H1 (cell line): Measurements from ENCODE around the gene PRKCA. TPM values are rescaled to one million over a fixed set of nuclear protein-coding genes. Genes with fewer than 3 reads are reported as not detected.

Experiments
- CTCF ChIA-PET: fragments of 300-600 bp; sonication (Branson Sonifier 250); formaldehyde crosslinking; loops from one replicate; lab custom pipeline; 2021; ENCODE audit not compliant: partially characterized antibody; lab: Charles Lee
- POLR2A ChIA-PET: fragments of 300-600 bp; sonication (Branson Sonifier 250); formaldehyde crosslinking; loops from one replicate; lab custom pipeline; 2021; ENCODE audit warnings: inconsistent platforms; ENCODE audit not compliant: partially characterized antibody; lab: Charles Lee
- DNase-seq, 2 experiments: peaks; one replicate each; pipeline versions ENCODE4 v3.0.0 to v3.0.0-alpha.2; 2010 to 2022; ENCODE audit warnings: low spot score in 2 of 2, low read depth in 1 of 2, mixed read lengths in 1 of 2
- FAIRE-seq: peaks from 2 replicates; lab custom pipeline; 2011; peaks lifted over from hg19 to GRCh38; lab: Jason Lieb, UNC
- H2AFZ ChIP-seq: 2 replicates; pipeline ENCODE4 v1.8.1; 2012; ENCODE audit warnings: low read length, inconsistent platforms
- H2AK5ac ChIP-seq: 2 replicates; pipeline ENCODE4 v1.6.1; 2013; ENCODE audit warnings: low read depth, low read length
- H2BK120ac ChIP-seq: replicated peaks from 2 replicates; pipeline ENCODE3; 2013; ENCODE audit warnings: low read depth, low read length, inconsistent platforms
- H2BK12ac ChIP-seq: 2 replicates; pipeline ENCODE4 v1.6.1; 2013; ENCODE audit warnings: low read depth, low read length
- H2BK15ac ChIP-seq: 2 replicates; pipeline ENCODE4 v1.6.1; 2013; ENCODE audit warnings: low read length
- H2BK20ac ChIP-seq: 2 replicates; pipeline ENCODE4 v1.6.1; 2013; ENCODE audit warnings: low read length
- H2BK5ac ChIP-seq: 2 replicates; pipeline ENCODE4 v1.6.1; 2013; ENCODE audit warnings: low read depth, low read length
- H3K14ac ChIP-seq: 2 replicates; pipeline ENCODE4 v1.6.1; 2013; ENCODE audit warnings: inconsistent platforms; ENCODE audit not compliant: insufficient read length
- H3K18ac ChIP-seq: 2 replicates; pipeline ENCODE4 v1.6.1; 2013; ENCODE audit warnings: low read length; ENCODE audit errors: extremely low read depth
- H3K23ac ChIP-seq: 2 replicates; pipeline ENCODE4 v1.6.1; 2013; ENCODE audit warnings: inconsistent platforms; ENCODE audit not compliant: insufficient read length
- H3K23me2 ChIP-seq: 2 replicates; pipeline ENCODE4 v1.6.1; 2013; ENCODE audit warnings: low read depth, low read length
- H3K27ac ChIP-seq: 2 replicates; pipeline ENCODE4 v1.6.1; 2011; ENCODE audit warnings: low read depth, low read length, inconsistent platforms
- H3K27me3 ChIP-seq, 4 experiments: replicated peaks in 1 of 4; 1 replicate in 1 of 4; 2 replicates in 3 of 4; pipeline versions ENCODE4 v1.6.1 to v1.8.1; 2011 to 2013; ENCODE audit warnings: low read length in 3 of 4, mild to moderate bottlenecking in 3 of 4, inconsistent platforms in 2 of 4, mixed read lengths in 2 of 4, moderate library complexity in 1 of 4; ENCODE audit not compliant: control insufficient read depth in 3 of 4, insufficient read depth in 3 of 4; ENCODE audit errors: extremely low read depth in 1 of 4
- H3K36me3 ChIP-seq, 4 experiments: 2 replicates each; pipeline versions ENCODE4 v1.6.1 to v1.8.1; 2011 to 2013; ENCODE audit warnings: mild to moderate bottlenecking in 4 of 4, low read length in 3 of 4, moderate library complexity in 2 of 4, control low read depth in 1 of 4, inconsistent platforms in 1 of 4; ENCODE audit not compliant: insufficient read depth in 4 of 4, control insufficient read depth in 2 of 4
- H3K4ac ChIP-seq: replicated peaks from 2 replicates; pipeline ENCODE3; 2013; ENCODE audit warnings: low read length, low read depth, mixed read lengths, inconsistent platforms; ENCODE audit not compliant: insufficient read length
- H3K4me1 ChIP-seq, 4 experiments: replicated peaks in 1 of 4; 1 replicate in 1 of 4; 2 replicates in 3 of 4; pipeline versions ENCODE4 v1.6.1 to v1.8.1; 2011 to 2013; ENCODE audit warnings: low read length in 3 of 4, inconsistent platforms in 2 of 4, mixed read lengths in 1 of 4; ENCODE audit not compliant: insufficient read depth in 4 of 4, control insufficient read depth in 3 of 4
- H3K4me2 ChIP-seq, 2 experiments: 2 replicates each; pipeline versions ENCODE4 v1.6.1 to v1.8.1; 2011 to 2013; ENCODE audit warnings: low read depth in 2 of 2, low read length in 2 of 2, control low read depth in 1 of 2, inconsistent platforms in 1 of 2, mild to moderate bottlenecking in 1 of 2; ENCODE audit not compliant: insufficient read depth in 1 of 2
- H3K4me3 ChIP-seq, 4 experiments: fragments of 200-600, 300-600 bp in 1 of 4; sonication (generic), shearing (Covaris generic), sonication (Bioruptor Twin) in 1 of 4; 2 replicates each; pipeline versions ENCODE4 v1.5.1 to v1.8.1; 2011 to 2016; ENCODE audit warnings: low read length in 4 of 4, low read depth in 3 of 4, control low read depth in 2 of 4, inconsistent platforms in 2 of 4, mild to moderate bottlenecking in 2 of 4, mixed read lengths in 1 of 4, moderate library complexity in 1 of 4; ENCODE audit not compliant: insufficient read depth in 2 of 4; ENCODE audit errors: extremely low read depth in 1 of 4
- H3K56ac ChIP-seq: replicated peaks from 2 replicates; pipeline ENCODE3; 2013; ENCODE audit warnings: low read depth, mild to moderate bottlenecking, mixed read lengths, low read length, inconsistent platforms; ENCODE audit not compliant: insufficient read length
- H3K79me1 ChIP-seq: 2 replicates; pipeline ENCODE4 v1.6.1; 2013; ENCODE audit warnings: low read depth, low read length, control low read depth
- H3K79me2 ChIP-seq, 2 experiments: 2 replicates each; pipeline versions ENCODE4 v1.6.1 to v1.8.1; 2012 to 2013; ENCODE audit warnings: low read length in 2 of 2, mild to moderate bottlenecking in 2 of 2, inconsistent platforms in 1 of 2; ENCODE audit not compliant: insufficient read depth in 2 of 2, control insufficient read depth in 1 of 2
- H3K9ac ChIP-seq, 4 experiments: replicated peaks in 1 of 4; 1 replicate in 1 of 4; 2 replicates in 3 of 4; pipeline versions ENCODE4 v1.6.1 to v1.8.1; 2011 to 2013; ENCODE audit warnings: low read depth in 3 of 4, low read length in 3 of 4, control low read depth in 2 of 4, mild to moderate bottlenecking in 2 of 4, moderate library complexity in 2 of 4, inconsistent platforms in 1 of 4; ENCODE audit errors: extremely low read depth in 1 of 4
- H3K9me3 ChIP-seq, 2 experiments: 2 replicates each; pipeline versions ENCODE4 v1.6.1 to v1.8.1; 2012 to 2013; ENCODE audit warnings: mild to moderate bottlenecking in 2 of 2, moderate library complexity in 2 of 2, control low read depth in 1 of 2, inconsistent platforms in 1 of 2, low read depth in 1 of 2, low read length in 1 of 2, mixed read lengths in 1 of 2; ENCODE audit not compliant: insufficient read depth in 2 of 2
- H4K20me1 ChIP-seq, 2 experiments: replicated peaks in 1 of 2; 2 replicates each; pipeline versions ENCODE3 to v1.8.1; 2011 to 2013; ENCODE audit warnings: inconsistent platforms in 2 of 2, low read length in 2 of 2, mild to moderate bottlenecking in 1 of 2; ENCODE audit not compliant: insufficient read depth in 2 of 2, control insufficient read depth in 1 of 2
- H4K5ac ChIP-seq: 2 replicates; pipeline ENCODE4 v1.6.1; 2013; ENCODE audit warnings: low read length, low read depth, mixed read lengths, inconsistent platforms; ENCODE audit not compliant: insufficient read length
- H4K8ac ChIP-seq: 2 replicates; pipeline ENCODE4 v1.8.0; 2013; ENCODE audit warnings: mild to moderate bottlenecking, moderate library complexity, low read length, inconsistent platforms; ENCODE audit not compliant: insufficient read depth; ENCODE audit errors: extremely low read depth
- H4K91ac ChIP-seq: replicated peaks from 2 replicates; pipeline ENCODE3; 2013; ENCODE audit warnings: low read length, mixed read lengths, inconsistent platforms; ENCODE audit not compliant: insufficient read length
- BCL11A ChIP-seq, 2 experiments: IDR thresholded peaks; one replicate each; pipeline ENCODE4 v1.6.1; 2011; ENCODE audit warnings: low read depth in 2 of 2, low read length in 2 of 2, mild to moderate bottlenecking in 2 of 2
- SP1 ChIP-seq: IDR thresholded peaks from 2 replicates; pipeline ENCODE4 v1.6.1; 2011; ENCODE audit warnings: low read depth, low read length
- WGBS, 2 experiments: shearing (Covaris generic) in 1 of 2; methylation state at CpG; one replicate each; pipeline versions ENCODE4 v1.1.6 to v1.1.7; 2013 to 2015; ENCODE audit warnings: low lambda C conversion rate in 2 of 2, mixed read lengths in 2 of 2, inconsistent platforms in 1 of 2, low coverage in 1 of 2, missing lambda C conversion rate in 1 of 2; ENCODE audit not compliant: insufficient replicate concordance in 2 of 2, insufficient coverage in 1 of 2, insufficient read length in 1 of 2; ENCODE audit errors: extremely low coverage in 1 of 2, missing lambda C conversion rate in 1 of 2; 5-methylcytosine and 5-hydroxymethylcytosine counted together
- polyA plus RNA-seq, 7 experiments: library from polyadenylated mRNA; depleted of rRNA in 3 of 7; stranded (reverse) in 5 of 7; unstranded in 2 of 7; fragments of >200 nt in 5 of 7; fragments of 200-250 nt in 2 of 7; gene quantifications; 1 replicate in 5 of 7; 2 replicates in 1 of 7; 4 replicates in 1 of 7; pipeline versions ENCODE4 v1.2.1 to v1.2.3, GENCODE V29; 2011 to 2013; ENCODE audit warnings: missing spikeins in 2 of 7, mixed read lengths in 2 of 7
- total RNA-seq: library from RNA; stranded (reverse); fragmentation: NEBNext Ultra II Directional; extraction: Animal tissue kit (Norgen Biotek cat#: 25700); gene quantifications from 2 replicates; pipeline ENCODE4 v1.2.1, GENCODE V29; 2021

Gene PRKCA
- total and polyA plus RNA-seq, 2 of the 8 experiments (the other 6 are each of a cell fraction or from before 2014, with no cell fraction given) = 5.8 to 17.8 TPM

- H3K18ac ChIP-seq = no peak overlapping the region
- no peak overlapping the region for H2BK120ac ChIP-seq
- H2BK15ac ChIP-seq = no peak overlapping the region
- no peak overlapping the region for H3K27ac ChIP-seq
- H3K23ac ChIP-seq = no peak overlapping the region
- H3K79me1 ChIP-seq = no peaks in the 10 kb centered on the region
- no peaks in the 10 kb centered on the region for H3K23me2 ChIP-seq
- no peak overlapping the region for H4K8ac ChIP-seq
- no peak overlapping the region for H3K9ac ChIP-seq
- no peaks in the 10 kb centered on the region for H3K9me3 ChIP-seq
- H3K4me2 ChIP-seq = no peak overlapping the region
- H3K36me3 ChIP-seq = no peaks in the 10 kb centered on the region
- H3K4me3 ChIP-seq = no peak overlapping the region
- ChIA-PET CTCF (interaction anchor here (1.1 kb wide), 1 partner anchor 12 kb away, joined by 3 read pairs; no protein-coding TSS in a partner anchor), POLR2A (no interaction called here)
- no peak for DNase-seq
- H4K5ac ChIP-seq = no peak overlapping the region
- H2BK5ac ChIP-seq = no peak overlapping the region
- peaks cover 0 to 9% (median 2%) of the 10 kb centered on the region in 4 experiments; a peak in 3 of 7 replicates for H3K4me1 ChIP-seq
- H3K14ac ChIP-seq = no peak overlapping the region
- no peaks in the 10 kb centered on the region for H3K27me3 ChIP-seq
- H3K56ac ChIP-seq = no peak overlapping the region
- H2AK5ac ChIP-seq = no peak overlapping the region
- no peak overlapping the region for H4K91ac ChIP-seq
- no peak for FAIRE-seq
- H3K4ac ChIP-seq = no peak overlapping the region
- no peaks in the 10 kb centered on the region for H3K79me2 ChIP-seq
- TF ChIP-seq BCL11A (IDR thresholded peaks at IDR 0.05; ENCODE audit: low read depth in 2 of 2, low read length in 2 of 2) = no peak
- TF ChIP-seq SP1 = no peak
- no peak overlapping the region for H2BK20ac ChIP-seq
- peaks cover 0 to 2% of the 10 kb centered on the region in 2 experiments for H4K20me1 ChIP-seq
- H2AFZ ChIP-seq = no peak overlapping the region
- WGBS, 2 experiments = 84% methylated on average over 3 of the region's 3 CpGs; no CpG with 5 or more reads in 1 of the 2 experiments
- no peak overlapping the region for H2BK12ac ChIP-seq
Measured at GRCh38 chr17:66373079-66373478, 70.7 kb downstream of the PRKCA start.
